ENCODE measurements around the gene LPP.

Gene LPP

DNA sequence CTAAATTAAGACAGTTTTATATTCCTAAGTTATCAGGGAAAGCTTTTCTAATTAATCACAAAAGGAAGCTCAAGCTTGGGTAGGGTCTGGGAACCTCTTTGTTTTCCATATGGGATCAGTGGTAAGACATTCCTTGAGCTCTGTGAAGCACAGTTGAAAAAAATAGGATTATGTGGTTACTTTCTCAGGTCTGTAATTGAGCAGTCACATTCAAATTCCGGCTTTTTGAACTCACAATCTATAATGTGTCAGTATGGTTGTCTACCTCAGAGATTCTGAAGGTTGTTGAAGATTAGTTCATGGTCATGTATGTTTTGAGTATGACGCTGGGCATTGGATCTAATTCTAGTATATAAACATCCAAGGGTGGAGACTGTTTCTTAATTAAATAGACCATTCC lies 364.5 kb downstream of the LPP start:
- DNase-seq (ENCODE audit: low read depth): no peak

DNA sequence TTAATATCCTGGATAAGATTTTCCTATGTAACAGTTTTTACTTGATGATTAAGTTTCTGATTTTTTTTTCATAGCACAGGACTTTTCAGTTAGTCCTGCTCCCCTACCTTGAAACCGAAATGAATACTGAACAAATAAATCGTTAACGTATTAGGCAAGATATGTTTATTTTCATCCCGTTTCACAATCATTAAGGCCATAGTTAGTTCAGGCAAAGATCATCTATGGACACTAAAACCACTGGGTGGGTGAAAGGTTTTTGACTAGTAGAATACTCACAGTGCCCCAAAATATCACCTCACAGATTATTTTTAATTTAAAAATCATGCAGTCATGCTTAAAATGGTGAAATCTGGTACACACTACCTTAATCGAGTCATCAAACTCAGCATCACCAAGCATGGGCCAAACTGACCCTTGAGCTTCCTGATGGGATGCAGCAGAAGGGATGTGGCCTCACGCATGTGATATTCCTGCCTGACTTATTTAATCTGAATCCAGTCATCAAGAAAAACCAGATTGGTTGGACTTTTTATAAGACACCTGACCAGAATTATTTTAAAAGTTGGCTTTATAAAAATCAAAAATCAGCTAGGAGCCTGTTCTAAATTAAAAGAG lies 365.0 kb downstream of the LPP start:
- no peak for DNase-seq (ENCODE audit: low read depth)

DNA sequence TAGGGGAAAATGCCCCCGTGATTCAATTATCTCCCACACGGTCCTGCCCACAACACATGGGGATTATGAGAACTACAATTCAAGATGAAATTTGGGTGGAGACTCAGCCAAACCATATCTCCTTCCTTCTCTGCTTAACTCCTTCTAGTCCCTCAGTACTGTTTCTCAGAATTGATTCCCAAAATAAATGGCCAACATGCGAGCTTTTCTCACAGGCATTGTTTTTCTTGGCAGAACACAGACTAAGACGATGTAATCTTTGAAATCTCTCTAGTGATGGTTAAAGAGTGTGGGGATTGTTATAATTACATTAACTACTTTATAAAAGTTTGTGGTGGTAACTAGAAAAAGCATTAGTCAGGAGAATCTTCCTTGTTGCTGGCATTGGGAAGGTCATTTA lies 366.5 kb downstream of the LPP start:
- no peak for DNase-seq (ENCODE audit: low read depth)

DNA sequence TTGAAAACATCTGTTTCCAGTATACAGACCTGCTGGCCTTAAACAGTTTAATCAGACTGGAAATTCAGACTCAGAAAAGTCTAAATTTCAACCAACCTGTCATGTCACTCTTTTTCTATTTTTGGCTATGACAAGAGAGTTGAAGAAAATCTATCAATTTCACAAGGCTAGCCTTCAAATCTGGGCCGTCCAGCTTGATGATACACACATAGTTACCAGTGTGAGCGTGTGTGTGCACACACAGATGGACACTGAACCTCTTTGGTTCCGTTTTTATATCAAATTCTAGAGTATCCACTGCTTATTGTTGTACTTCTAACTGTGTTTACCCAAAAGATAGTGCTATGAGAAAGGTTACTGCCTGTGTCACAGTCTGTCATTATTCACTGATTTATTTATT lies 368.2 kb downstream of the LPP start:
- no peak for DNase-seq (ENCODE audit: low read depth)

DNA sequence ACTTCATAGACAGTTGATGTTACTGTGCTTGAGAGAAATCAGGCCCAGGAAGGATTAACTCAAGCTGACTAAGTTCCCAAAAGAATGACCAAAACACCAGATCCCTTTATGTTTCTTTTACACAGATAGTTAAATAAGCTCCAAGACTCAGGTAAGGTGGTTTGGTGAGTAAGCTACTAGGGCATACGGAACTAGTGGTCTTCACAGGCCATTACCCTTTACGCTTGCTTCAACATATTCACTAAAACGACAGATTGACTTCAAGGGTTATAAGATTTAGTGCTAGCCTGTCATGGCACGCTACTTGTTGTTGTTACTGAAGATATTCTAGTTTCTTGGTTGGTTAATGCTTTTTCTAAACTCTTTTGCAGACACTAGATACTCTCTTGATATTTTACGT lies 369.3 kb downstream of the LPP start:
- DNase-seq (ENCODE audit: low read depth): no peak

DNA sequence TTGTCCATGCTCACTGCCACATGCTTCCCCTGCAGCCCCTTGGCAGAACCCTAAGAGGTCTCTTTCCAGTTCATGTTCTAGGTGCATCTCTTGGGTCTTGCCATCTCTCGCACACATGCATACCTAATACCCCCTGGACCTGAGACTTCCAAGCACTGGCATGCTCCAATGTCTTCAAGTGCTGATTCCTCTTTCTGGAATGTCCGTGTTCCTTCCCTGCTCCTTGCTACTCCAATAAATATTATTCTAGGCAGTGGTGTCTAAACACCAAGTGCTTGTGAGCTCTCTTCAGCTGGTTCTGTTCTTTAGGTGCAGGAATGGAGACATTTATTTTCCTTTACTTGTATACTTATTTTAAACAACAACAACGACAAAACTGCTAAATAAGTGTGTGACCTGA lies 370.1 kb downstream of the LPP start:
- DNase-seq (ENCODE audit: low read depth): no peak

DNA sequence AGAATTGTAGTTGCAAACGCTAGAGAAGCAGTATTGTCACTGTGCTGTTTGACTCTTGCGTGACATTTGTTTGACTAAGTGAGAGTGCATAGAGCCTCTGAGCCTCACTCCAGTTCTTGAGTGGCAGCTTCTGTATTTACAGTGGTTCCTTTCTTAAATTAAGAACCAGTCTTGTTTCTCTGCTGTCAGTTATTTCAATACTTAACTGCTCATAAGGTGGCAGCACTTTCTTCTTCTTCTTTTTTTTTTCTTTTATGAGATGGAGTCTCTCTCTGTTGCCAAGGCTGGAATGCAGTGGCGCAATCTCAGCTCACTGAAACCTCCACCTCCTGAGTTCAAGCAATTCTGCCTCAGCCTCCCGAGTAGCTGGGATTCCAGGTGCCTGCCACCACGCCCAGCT lies 372.1 kb downstream of the LPP start:
- DNase-seq (ENCODE audit: low read depth): no peak

DNA sequence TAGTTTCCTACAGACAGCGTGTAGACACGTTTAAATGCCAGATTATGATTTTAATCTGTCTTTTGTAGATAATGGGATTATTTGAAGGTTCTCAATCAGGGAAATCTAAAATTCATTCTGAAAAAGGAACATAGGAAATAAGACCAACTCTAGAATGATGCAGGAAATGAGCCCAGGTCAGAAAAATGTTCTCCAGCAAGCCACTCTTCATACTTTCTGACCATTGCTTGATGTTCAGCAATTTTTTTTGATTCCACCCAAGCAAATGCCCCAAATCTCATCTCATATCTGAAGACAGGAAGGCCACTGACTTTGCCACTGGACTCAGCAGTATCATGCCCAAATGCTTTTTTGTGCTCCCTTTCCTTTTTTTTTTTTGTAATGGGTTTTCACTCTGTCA lies 373.4 kb downstream of the LPP start:
- no peak for DNase-seq (ENCODE audit: low read depth)

DNA sequence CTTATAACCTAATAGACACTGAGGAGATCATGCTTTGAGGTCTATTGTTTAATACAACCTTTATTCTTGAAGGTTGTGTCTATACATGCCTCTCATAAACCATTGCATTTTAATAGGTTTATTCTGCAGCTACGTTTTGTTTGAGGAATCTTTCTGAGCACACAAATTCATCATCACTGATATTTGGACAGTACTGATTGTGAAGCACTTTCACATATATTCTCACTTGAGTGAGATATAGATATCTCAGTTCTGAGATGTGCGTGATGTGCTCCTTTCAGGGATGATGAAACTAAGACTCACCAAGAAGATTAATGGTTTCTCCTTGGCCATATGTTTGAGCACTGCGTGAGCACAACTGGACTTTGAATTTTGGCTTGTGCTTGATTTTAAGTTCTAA lies 374.4 kb downstream of the LPP start:
- DNase-seq (ENCODE audit: low read depth): no peak

DNA sequence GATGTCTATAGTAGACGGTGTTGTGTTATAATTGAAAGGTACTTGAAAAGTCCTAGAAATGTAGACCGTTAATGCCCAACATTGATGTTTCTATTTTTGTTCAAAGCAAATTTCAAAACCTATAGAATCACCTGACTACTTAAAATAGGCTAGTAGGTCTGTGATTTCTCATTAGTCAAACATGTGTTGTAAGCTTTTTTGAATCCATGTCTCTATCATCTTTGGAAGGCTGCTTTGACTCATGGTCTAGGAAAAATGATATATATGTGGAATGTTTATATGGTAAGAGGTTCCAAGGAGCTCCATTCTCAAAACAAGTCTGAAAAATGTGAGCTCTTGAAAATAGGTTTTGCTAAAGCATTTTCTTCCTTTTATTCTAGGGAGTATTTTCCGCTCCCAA lies 375.3 kb downstream of the LPP start:
- no peak for DNase-seq (ENCODE audit: low read depth)

DNA sequence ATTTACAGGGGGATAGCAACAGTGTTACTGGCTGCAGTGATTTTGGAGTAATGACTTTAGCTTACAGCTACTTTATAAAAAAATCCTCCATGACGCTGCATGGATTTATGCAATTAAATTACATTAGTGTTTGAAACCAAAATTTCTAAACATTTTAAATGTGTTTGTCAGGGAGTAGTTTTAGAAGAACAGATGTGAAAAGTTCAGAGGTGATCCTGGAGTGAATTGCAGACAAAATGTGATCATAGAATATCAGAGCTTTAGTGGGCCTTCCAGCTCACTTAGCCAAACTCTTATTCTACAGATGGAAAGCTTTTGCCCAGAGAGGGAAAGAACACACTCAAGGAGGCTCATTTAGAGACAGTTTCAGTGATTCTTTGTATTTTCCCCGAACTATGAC lies 376.3 kb downstream of the LPP start:
- DNase-seq (ENCODE audit: low read depth): no peak

DNA sequence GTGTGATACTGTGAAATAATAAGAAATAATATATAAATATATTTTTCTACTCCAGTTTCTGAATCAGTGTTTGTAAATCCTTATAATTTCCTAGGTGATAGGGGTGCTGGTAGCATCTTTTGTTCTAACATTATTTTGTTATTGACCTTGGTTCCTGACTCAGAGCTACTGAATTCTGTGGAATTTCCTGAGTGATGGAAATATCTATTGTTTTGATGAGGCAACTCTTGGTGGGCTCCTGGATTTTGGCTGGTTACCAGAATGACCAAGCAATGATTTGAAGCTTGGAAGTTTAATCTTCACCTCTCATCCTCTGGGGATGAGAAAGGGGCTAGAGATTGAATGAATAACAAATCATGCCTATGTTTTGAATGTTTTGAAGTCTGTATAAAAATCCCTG lies 377.3 kb downstream of the LPP start:
- no peak for DNase-seq (ENCODE audit: low read depth)

DNA sequence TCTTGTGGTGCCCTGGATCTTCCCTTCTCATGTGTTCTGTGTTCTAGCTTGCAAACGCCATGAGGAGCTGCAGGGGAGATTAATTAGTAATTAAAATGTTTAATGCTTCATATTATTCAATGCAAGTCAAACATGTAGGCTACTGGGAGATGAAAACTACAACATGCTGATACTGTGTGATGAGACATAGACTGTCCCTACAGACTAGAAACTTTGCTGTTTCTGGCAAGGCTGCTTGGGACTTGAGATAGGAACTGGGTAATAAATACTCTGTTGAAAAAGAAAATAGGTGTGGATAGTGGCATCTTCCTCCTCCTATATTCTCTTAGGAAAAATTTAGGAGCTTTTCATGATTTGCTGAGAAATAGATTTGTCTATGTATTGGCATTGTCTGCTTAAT lies 379.2 kb downstream of the LPP start:
- DNase-seq (ENCODE audit: low read depth): no peak

DNA sequence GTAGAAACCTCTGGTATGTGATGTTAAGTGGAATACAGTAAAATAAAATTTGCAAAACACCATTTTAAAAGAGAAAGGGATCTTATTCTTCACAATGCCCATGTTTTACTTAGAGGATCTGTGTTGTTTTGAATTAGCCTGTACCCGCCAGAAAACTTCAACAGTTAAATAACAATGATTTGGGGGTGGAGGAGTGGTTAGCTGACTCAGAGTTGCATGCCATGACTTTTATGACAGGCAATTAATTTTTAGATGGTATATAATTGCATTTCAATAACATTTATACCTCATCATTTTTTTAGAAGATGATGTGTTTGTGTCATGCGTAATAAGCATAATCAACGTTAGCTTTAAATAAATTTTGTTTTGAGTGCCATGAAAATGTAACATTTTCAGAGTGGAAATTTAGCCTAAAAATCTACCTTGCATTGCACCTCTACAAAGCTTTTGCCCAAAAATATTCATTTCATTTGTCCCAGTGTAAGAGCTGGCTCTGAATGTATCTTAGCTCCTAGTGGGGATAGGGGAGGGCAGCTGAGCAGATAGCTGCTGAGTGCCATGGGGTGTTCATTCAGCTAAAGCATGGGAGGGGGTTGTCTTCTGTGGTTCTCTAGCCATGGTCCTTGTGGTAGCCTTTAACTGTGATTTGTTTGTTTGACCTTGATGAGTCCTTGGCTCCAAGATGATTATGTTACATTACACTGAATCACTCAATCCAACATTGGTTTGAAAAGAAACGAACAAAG lies 379.8 kb downstream of the LPP start:
- no peak for DNase-seq (ENCODE audit: low read depth)

DNA sequence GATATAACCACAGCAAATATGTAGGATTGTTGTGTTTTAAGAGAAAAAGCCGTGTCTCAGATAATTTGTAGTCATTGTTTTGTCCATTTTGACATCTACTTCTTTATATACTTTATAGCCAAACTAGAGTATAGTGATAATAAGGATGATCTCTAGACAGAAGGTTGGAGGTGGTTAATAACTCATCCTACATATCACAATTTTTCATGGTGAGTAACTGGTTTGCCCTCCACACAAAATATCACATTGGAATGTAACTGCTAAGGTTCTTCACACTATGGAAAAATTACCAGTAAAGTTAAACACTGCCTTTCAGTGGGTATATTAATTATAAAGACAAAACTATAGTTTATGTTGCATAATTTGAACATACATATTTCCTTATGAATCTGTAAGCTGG lies 380.7 kb downstream of the LPP start:
- DNase-seq (ENCODE audit: low read depth): no peak

DNA sequence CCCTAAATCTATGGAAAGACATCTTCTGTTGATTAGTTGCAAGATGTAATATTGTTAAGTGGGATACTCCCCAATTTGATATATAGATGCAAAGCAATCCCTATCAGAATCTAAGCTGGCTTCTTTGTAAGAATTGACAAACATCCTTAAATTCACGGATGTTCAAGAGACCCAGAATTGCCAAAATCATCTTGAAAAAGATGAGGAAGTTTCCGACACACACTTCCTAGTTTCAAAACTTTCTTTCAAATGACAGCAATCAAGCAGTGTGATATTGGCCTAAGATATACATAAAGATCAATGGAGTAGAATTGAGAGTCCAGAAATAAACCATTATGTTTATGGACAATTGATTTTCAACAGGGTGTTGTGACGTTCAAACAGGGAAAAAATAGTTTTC lies 383.6 kb downstream of the LPP start:
- DNase-seq (ENCODE audit: low read depth): no peak

DNA sequence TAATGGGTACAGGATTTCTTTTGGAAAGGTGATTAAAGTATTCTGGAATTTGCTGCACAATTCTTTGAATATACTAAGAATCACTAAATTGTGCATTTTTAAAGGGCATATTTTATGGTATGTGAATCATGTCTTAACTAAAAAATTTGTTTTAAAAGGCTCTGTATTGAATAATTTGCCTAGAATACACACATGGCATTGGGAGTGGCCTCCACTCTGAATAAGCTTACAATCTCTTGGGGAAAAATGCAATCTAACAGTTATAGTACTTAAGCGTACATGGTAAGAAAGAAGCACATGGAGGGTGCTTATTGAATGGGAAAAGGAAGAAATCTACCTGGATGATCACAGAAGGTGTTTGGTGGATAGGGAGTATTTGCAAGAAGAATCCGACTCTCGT lies 385.1 kb downstream of the LPP start:
- DNase-seq (ENCODE audit: low read depth): no peak

DNA sequence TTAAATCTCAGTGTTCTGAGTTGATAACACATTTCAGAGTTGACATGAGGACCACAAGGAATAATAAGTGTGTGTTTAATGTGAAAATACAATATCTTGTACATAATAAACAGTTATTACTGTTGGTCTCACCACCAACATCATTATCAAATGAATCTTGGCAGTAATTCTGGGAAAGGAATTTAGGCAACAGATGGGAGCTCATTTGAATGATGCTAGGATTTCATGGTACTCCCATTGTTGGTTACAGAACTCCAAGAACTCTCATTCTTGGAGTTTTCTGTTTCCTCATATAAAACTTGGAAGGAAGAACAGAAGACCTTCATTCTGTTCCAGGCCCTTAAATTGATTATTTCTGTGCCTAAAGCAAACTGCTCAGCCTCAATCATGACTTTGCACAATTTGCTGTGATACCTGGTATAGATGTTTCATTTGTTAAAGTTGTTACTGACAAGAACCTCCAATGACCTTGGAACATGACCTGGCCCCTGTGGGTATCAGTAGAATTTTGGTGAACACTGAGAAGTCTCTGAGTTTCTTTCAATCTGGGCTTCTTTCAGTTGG lies 385.8 kb downstream of the LPP start:
- peak; percentile 35 for DNase-seq (ENCODE audit: low read depth)

DNA sequence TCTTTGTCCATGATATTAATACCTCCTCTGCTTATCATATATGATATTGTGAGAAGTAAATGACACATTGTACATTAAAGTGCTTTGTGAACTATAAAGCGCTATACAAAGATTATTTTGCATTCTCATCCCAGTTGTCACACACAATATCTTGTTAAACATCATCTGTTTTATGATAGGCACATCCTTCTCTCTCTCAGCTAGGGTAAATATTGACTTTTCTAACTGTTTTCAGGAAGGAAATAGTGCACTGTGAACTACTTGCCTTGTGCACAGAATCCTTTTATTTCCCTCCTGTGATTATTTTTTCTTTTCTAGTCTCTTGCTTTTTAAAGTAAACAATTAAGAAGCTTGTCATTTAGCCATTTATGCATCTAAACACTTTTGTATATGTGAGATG lies 388.2 kb downstream of the LPP start:
- no peak for DNase-seq (ENCODE audit: low read depth)

DNA sequence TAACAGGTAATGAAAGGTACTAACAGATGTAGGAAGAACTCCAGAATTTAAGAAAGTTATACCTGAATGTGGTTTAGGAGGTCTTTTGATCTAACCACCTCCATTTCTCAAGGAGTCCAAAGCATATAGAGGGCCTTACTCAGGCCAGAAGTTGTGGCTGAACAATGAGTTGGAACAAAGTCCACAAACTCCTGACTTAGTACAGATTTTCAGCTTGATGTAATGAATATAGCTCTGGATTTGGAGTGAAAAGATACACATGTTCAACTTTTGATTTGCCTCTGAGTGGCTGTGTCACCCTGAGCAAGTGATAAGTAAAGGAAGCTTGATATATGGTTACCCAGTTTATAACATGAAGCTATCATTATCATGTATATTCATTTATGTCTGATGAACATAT lies 390.1 kb downstream of the LPP start:
- DNase-seq (ENCODE audit: low read depth): no peak

DNA sequence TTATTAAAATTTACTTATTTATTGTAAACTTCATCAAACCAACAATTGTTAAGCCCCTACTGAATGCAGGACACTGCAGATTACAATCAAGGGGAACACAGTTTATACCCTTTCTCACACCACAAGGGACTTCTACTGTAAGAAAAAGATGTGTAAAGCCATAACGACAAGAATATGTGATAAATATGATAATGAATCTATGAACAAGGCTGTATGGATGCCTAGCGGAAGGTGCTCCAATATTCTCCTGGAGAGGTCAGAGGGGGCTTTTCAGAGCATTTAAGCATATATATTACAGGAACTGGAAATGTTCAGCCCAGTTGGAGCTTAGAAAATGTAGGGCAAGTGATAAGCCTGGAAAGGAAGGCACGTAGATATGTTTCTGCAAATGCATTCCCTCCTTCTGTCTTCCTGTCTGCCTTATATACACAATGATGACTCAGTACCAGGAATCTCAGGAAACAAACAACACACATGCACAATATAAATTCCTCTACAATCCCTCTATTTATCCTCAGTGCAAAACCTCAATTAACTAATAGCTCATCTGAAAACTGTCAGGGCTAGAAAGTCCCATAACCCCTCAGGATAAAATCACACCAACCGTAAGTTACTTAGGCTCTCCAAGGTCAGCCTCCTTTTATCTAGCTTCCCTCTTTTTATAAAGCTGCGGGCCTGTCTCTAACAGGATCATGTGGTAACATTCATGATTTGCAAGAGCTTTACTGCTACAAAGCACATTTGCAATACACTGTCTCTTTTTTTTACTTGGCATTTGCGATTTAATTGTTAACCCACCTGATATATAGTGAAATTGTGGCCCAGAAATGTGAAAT lies 393.1 kb downstream of the LPP start:
- DNase-seq (ENCODE audit: low read depth): no peak

DNA sequence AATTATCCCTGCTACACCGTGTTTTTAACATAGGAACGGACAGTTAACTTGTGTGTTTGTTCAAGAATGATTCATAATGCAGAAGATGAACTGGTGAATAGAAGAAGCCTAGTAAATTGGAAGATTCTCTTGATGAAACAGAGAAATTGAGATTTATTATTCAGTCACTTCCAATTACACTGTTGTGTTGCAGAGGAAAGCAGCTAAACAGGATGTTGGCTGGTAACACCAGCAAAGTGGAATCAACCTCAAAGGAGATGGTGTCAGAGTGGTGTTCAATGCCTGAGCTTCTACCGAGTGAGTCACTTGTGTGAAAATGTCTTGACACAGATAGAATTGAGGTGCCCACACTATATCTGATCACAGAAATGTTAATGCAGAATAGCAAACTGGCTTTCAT lies 399.6 kb downstream of the LPP start:
- DNase-seq (ENCODE audit: low read depth): no peak

DNA sequence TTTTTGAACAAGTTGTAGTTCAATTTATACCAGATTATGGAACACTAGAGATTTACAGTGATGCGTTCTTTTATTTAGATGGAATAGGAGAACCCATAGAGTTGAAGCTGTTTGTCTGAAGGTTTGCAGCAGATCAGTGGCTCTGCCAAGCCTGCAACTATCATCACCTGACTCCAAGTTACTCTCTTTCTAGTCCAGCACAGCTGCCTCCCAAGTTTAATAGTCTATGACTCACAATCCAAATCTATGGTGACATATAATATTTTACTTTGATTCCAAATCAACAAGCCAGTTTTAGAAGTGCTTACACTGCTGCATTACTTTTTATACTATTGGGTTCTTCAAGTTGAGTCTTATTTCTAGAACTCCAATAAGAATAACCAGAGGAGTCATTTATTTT lies 400.4 kb downstream of the LPP start:
- no peak for DNase-seq (ENCODE audit: low read depth)

All from GM04504 (cell line).